K562 (cell line): ENCODE results near the gene PEX10. TPM values are rescaled to one million over a fixed set of nuclear protein-coding genes. Genes with fewer than 3 reads are reported as not detected.
A peak's percentile ranks its signal among the peaks of the same experiment; 100 is the strongest.

Experiments used
- ATAC-seq: fragments of 200-7000 bp; cut with Tn5 transposase; 3 replicates; pipeline ENCODE4 v1.9.1; 2020; ENCODE audit warnings: moderate library complexity
- BruUV-seq: library from RNA; stranded (reverse); fragments of 400-500 nt; replicated peaks from 2 replicates; lab custom pipeline; 2021; lab: Mats Ljungman, UMichigan
- CTCF ChIA-PET: fragments of 300-600 bp; formaldehyde crosslinking; extraction: SDS; loops from one replicate; lab custom pipeline; 2021; ENCODE audit warnings: low intra/inter-chr PET ratio; lab: Yijun Ruan, JAX
- POLR2A ChIA-PET: fragments of 300-600, 350-650 bp; sonication (Branson Sonifier 250); formaldehyde crosslinking; extraction: SDS; loops from one replicate; lab custom pipeline; 2021; ENCODE audit warnings: antibody characterized with exemption, inconsistent platforms; lab: Yijun Ruan, JAX
- DNase-seq, 4 experiments: peaks; one replicate each; pipeline versions ENCODE4 v3.0.0 to v3.0.0-alpha.2; 2011 to 2018; ENCODE audit warnings: low spot score in 3 of 4, mixed read lengths in 3 of 4; ENCODE audit errors: extremely low read depth in 1 of 4
- FAIRE-seq: peaks from 2 replicates; lab custom pipeline; 2011; peaks lifted over from hg19 to GRCh38; lab: Jason Lieb, UNC
- H2AFZ ChIP-seq: 2 replicates; pipeline ENCODE4 v1.6.0; 2011; ENCODE audit warnings: low read depth, low read length, control low read depth, inconsistent platforms
- H3K27ac ChIP-seq: fragments of 200-600 bp; 3 replicates; pipeline ENCODE4 v1.8.0; 2011; ENCODE audit warnings: low read depth, mild to moderate bottlenecking, control low read depth, inconsistent platforms, low read length, moderate library complexity, mixed read lengths; ENCODE audit errors: extremely low read depth
- H3K27me3 ChIP-seq, 2 experiments: fragments of 300-600 bp in 1 of 2; 2 replicates in 1 of 2; 3 replicates in 1 of 2; pipeline versions ENCODE4 v1.6.0 to v1.8.0; 2011; ENCODE audit warnings: inconsistent platforms in 2 of 2, low read length in 2 of 2, mild to moderate bottlenecking in 1 of 2, mixed read lengths in 1 of 2, moderate library complexity in 1 of 2; ENCODE audit not compliant: control insufficient read depth in 2 of 2, insufficient read depth in 2 of 2
- H3K36me3 ChIP-seq: fragments of 300-600 bp; 3 replicates; pipeline ENCODE4 v1.8.0; 2011; ENCODE audit warnings: mild to moderate bottlenecking, low read length, inconsistent platforms; ENCODE audit not compliant: control insufficient read depth, insufficient read depth
- H3K4me1 ChIP-seq, 2 experiments: fragments of 200-600 bp in 1 of 2; replicated peaks in 1 of 2; 2 replicates in 1 of 2; 3 replicates in 1 of 2; pipeline versions ENCODE4 v1.5.1 to v1.8.0; 2011; ENCODE audit warnings: inconsistent platforms in 2 of 2, low read length in 2 of 2, mild to moderate bottlenecking in 1 of 2, mixed read lengths in 1 of 2, moderate library complexity in 1 of 2; ENCODE audit not compliant: control insufficient read depth in 2 of 2, insufficient read depth in 2 of 2
- H3K4me2 ChIP-seq: 2 replicates; pipeline ENCODE4 v1.6.1; 2011; ENCODE audit warnings: low read length, control low read depth, inconsistent platforms, mixed read lengths; ENCODE audit not compliant: insufficient read depth
- H3K4me3 ChIP-seq: fragments of 200-600 bp; sonication (generic), shearing (Covaris generic); 2 replicates; pipeline ENCODE4 v1.5.1; 2016; ENCODE audit warnings: control low read depth, inconsistent platforms
- H3K79me2 ChIP-seq: fragments of 200-600 bp; 3 replicates; pipeline ENCODE4 v1.8.0; 2011; ENCODE audit warnings: low read length, inconsistent platforms; ENCODE audit not compliant: control insufficient read depth, insufficient read depth
- H3K9ac ChIP-seq, 2 experiments: 2 replicates each; pipeline versions ENCODE4 v1.6.0 to v1.6.1; 2011; ENCODE audit warnings: low read depth in 2 of 2, low read length in 2 of 2, control low read depth in 1 of 2, inconsistent platforms in 1 of 2, mild to moderate bottlenecking in 1 of 2, mixed read lengths in 1 of 2; ENCODE audit not compliant: insufficient read depth in 1 of 2
- H3K9me1 ChIP-seq: one replicate; pipeline ENCODE4 v1.6.0; 2011; ENCODE audit warnings: inconsistent platforms, mild to moderate bottlenecking, low read length, moderate library complexity; ENCODE audit not compliant: control insufficient read depth, insufficient read depth
- H3K9me3 ChIP-seq: replicated peaks from 2 replicates; pipeline ENCODE4 v1.5.1; 2011; ENCODE audit warnings: low read depth, low read length, inconsistent platforms; ENCODE audit not compliant: control insufficient read depth, insufficient read depth
- H4K20me1 ChIP-seq: replicated peaks from 2 replicates; pipeline ENCODE4 v1.6.1; 2011; ENCODE audit warnings: low read length, inconsistent platforms, mixed read lengths; ENCODE audit not compliant: control insufficient read depth, insufficient read depth
- GTF2B ChIP-seq: IDR thresholded peaks from 2 replicates; pipeline ENCODE4 v1.6.1; 2011; ENCODE audit not compliant: insufficient read length; ENCODE audit errors: extremely low read depth
- PRDM10 ChIP-seq: fragments of 450-650 bp; IDR thresholded peaks from 2 replicates; pipeline ENCODE4 v1.6.1; 2018; ENCODE audit not compliant: partially characterized antibody
- WGBS: fragments of 100-300 bp; shearing (Covaris generic); methylation state at CpG from one replicate; pipeline ENCODE4 v1.1.6; 2016; ENCODE audit warnings: low coverage, mixed read lengths; ENCODE audit not compliant: insufficient coverage; ENCODE audit errors: missing lambda C conversion rate; 5-methylcytosine and 5-hydroxymethylcytosine counted together
- in situ Hi-C: fragments of 300-500 bp; cut with MboI; formaldehyde crosslinking; loops from 4 replicates; pipeline ENCODE4 v1.15.0; 2018; ENCODE audit warnings: inconsistent platforms, mixed read lengths
- intact Hi-C: fragments of 100-400 bp; cut with micrococcal nuclease; formaldehyde crosslinking; loops from 2 replicates; pipeline ENCODE4 v1.14.2; 2022
- polyA plus RNA-seq, 8 experiments: library from polyadenylated mRNA; depleted of rRNA in 4 of 8; stranded (reverse) in 5 of 8; unstranded in 3 of 8; fragments of >200 nt; fragmentation: Nextera tagmentation in 2 of 8; fragmentation: Illumina TruSeq in 1 of 8; extraction: Ambion mirVana in 2 of 8; extraction: Trizol in 1 of 8; gene quantifications; 2 replicates each; pipeline versions ENCODE4 v1.2.1 to v1.2.3, GENCODE V29; 2011 to 2014; ENCODE audit warnings: inconsistent platforms in 1 of 8, missing spikeins in 1 of 8
- total RNA-seq, 7 experiments: library from RNA; depleted of rRNA in 6 of 7; stranded (reverse); fragments of >200 nt in 6 of 7; fragmentation: Illumina TruSeq in 2 of 7; extraction: Trizol in 2 of 7; gene quantifications; 2 replicates each; pipeline versions ENCODE4 v1.2.1 to v1.2.3, GENCODE V29; 2011 to 2021; ENCODE audit warnings: low replicate concordance in 1 of 7

Gene PEX10
- total and polyA plus RNA-seq, 9 of the 15 experiments (the other 6 are each of a cell fraction or from before 2014, with no cell fraction given): 0.03 to 26.2 (median 8.7) TPM

- no peak overlapping the region for H2AFZ ChIP-seq
- H3K27me3 ChIP-seq: peaks cover 25 to 73% of the 10 kb centered on the region in 2 experiments; a peak in 4 of 5 replicates
- DNase-seq: no peak
- H4K20me1 ChIP-seq: no peaks in the 10 kb centered on the region
- H3K9me1 ChIP-seq: no peaks in the 10 kb centered on the region
- 0 out of 2 replicates have a peak, but pooled peaks cover 5% of the 10 kb centered on the region for H3K9me3 ChIP-seq
- POLR2A ChIA-PET: interaction anchor here (0.6 kb wide), 2 partner anchors 9 to 21 kb away, joined by 3 to 5 read pairs; no protein-coding TSS in a partner anchor
- no peak overlapping the region for H3K9ac ChIP-seq
- intact Hi-C loops: no loop called here
- no peak overlapping the region for H3K4me3 ChIP-seq
- no peak overlapping the region for H3K27ac ChIP-seq
- H3K4me1 ChIP-seq: peaks cover 0 to 26% of the 10 kb centered on the region in 2 experiments; a peak in 2 of 5 replicates
- ATAC-seq: no peak
- no peak for FAIRE-seq
- peak; percentile 33 for TF ChIP-seq PRDM10
- TF ChIP-seq GTF2B: no peak
- H3K36me3 ChIP-seq: no peaks in the 10 kb centered on the region
- in situ Hi-C loops: no loop called here
- CTCF ChIA-PET: no interaction called here
- no TSS peak for BruUV-seq
- H3K4me2 ChIP-seq: no peak overlapping the region
- WGBS: 2% methylated on average over 10 of the region's 10 CpGs
- no peaks in the 10 kb centered on the region for H3K79me2 ChIP-seq
These were observed 15.6 kb upstream of the PEX10 start for GRCh38 chr1:2427976-2428375.
